ENCODE data around the gene C6orf118.

DNA sequence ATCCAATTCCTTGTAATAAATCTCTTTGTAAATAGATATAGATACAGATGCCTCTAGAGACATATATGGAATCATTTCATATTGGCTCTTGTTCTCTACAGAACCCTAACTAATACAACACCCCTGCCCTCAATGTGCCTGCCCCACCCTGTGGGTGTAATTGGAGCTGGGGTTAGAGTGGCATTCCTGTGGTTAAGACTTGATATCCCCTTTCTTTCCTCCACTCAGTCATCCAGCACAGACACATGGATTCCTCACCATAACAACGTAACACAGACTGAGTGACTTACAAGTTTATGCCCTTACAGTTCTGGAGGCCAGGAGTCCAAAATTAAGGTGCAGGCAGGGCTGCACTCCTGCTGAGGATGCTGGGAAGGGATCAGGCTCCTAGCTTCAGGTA is 42.8 kb downstream of the C6orf118 start:
- TF ChIP-seq EZH2 (IDR thresholded peaks at IDR 0.05; ENCODE audit: insufficient read depth, poor library complexity, severe bottlenecking) (no peak), EZH2phosphoT487 (IDR thresholded peaks at IDR 0.05; ENCODE audit: insufficient read depth, low read depth) (no peak)

Measured in GM23248 (cell line).